ENCODE measurements around the gene SLC25A21. TPM values are rescaled to one million over a fixed set of nuclear protein-coding genes. Genes with fewer than 3 reads are reported as not detected.
A peak's percentile ranks its signal among the peaks of the same experiment; 100 is the strongest.
"Not testable (repeated sequence)": the region's sequence is repeated elsewhere in the genome, so short reads cannot be mapped to it uniquely, and the experiment has no call there.

The SLC25A21 gene
- polyA plus RNA-seq, 4 donors: 0.22 to 1.4 (median 0.97) TPM

GRCh38 chr14:36862237-36862636 lies 310.2 kb downstream of the SLC25A21 start:
- not testable (repeated sequence) for H3K4me3 ChIP-seq (ENCODE audit: low read depth in 1 of 3, low read length in 3 of 3); H3K27ac ChIP-seq (ENCODE audit: low read depth in 1 of 3, low read length in 2 of 3); H3K27me3 ChIP-seq (ENCODE audit: control insufficient read depth in 3 of 3, insufficient read depth in 3 of 3, low read length in 3 of 3); H3K36me3 ChIP-seq (ENCODE audit: control insufficient read depth in 3 of 3, insufficient read depth in 2 of 3, low read depth in 1 of 3, low read length in 3 of 3); H3K4me1 ChIP-seq (ENCODE audit: control insufficient read depth in 3 of 3, insufficient read depth in 2 of 3, low read depth in 1 of 3, low read length in 2 of 3); H3K9me3 ChIP-seq (ENCODE audit: control insufficient read depth in 2 of 2, insufficient read depth in 1 of 2, low read depth in 1 of 2, low read length in 1 of 2); DNase-seq; FAIRE-seq

- H3K4me1 ChIP-seq (ENCODE audit: control insufficient read depth in 3 of 3, insufficient read depth in 2 of 3, low read depth in 1 of 3, low read length in 2 of 3): no peaks in the 10 kb centered on the region
- H3K27ac ChIP-seq (ENCODE audit: low read depth in 1 of 3, low read length in 2 of 3): no peak overlapping the region
- H3K4me3 ChIP-seq (ENCODE audit: low read depth in 1 of 3, low read length in 3 of 3): no peak overlapping the region
- no peaks in the 10 kb centered on the region for H3K27me3 ChIP-seq (ENCODE audit: control insufficient read depth in 3 of 3, insufficient read depth in 3 of 3, low read length in 3 of 3)
- FAIRE-seq (no peak), DNase-seq (no peak)
- no peaks in the 10 kb centered on the region for H3K36me3 ChIP-seq (ENCODE audit: control insufficient read depth in 3 of 3, insufficient read depth in 2 of 3, low read depth in 1 of 3, low read length in 3 of 3)
- H3K9me3 ChIP-seq (ENCODE audit: control insufficient read depth in 2 of 2, insufficient read depth in 1 of 2, low read depth in 1 of 2, low read length in 1 of 2): no peaks in the 10 kb centered on the region
These were observed 311.6 kb downstream of the SLC25A21 start for GRCh38 chr14:36860831-36861230.

- Histone ChIP-seq H3K4me3 (ENCODE audit: low read depth in 1 of 3, low read length in 3 of 3) (no peak overlapping the region), H3K9me3 (ENCODE audit: control insufficient read depth in 2 of 2, insufficient read depth in 1 of 2, low read depth in 1 of 2, low read length in 1 of 2) (no peaks in the 10 kb centered on the region), H3K4me1 (ENCODE audit: control insufficient read depth in 3 of 3, insufficient read depth in 2 of 3, low read depth in 1 of 3, low read length in 2 of 3) (no peaks in the 10 kb centered on the region), H3K27me3 (ENCODE audit: control insufficient read depth in 3 of 3, insufficient read depth in 3 of 3, low read length in 3 of 3) (no peaks in the 10 kb centered on the region), H3K27ac (ENCODE audit: low read depth in 1 of 3, low read length in 2 of 3) (no peak overlapping the region), H3K36me3 (ENCODE audit: control insufficient read depth in 3 of 3, insufficient read depth in 2 of 3, low read depth in 1 of 3, low read length in 3 of 3) (no peaks in the 10 kb centered on the region)
- FAIRE-seq: no peak
- DNase-seq: no peak
- 83 to 95% (median 84%) methylated on average over 3 of the region's 3 CpGs for WGBS, 3 donors
These were observed 313.3 kb downstream of the SLC25A21 start for GRCh38 chr14:36859119-36859518.

- no peak overlapping the region for H3K4me3 ChIP-seq (ENCODE audit: low read depth in 1 of 3, low read length in 3 of 3)
- DNase-seq: no peak
- no peak for FAIRE-seq
- no peaks in the 10 kb centered on the region for H3K9me3 ChIP-seq (ENCODE audit: control insufficient read depth in 2 of 2, insufficient read depth in 1 of 2, low read depth in 1 of 2, low read length in 1 of 2)
- H3K27ac ChIP-seq (ENCODE audit: low read depth in 1 of 3, low read length in 2 of 3): no peak overlapping the region
- H3K36me3 ChIP-seq (ENCODE audit: control insufficient read depth in 3 of 3, insufficient read depth in 2 of 3, low read depth in 1 of 3, low read length in 3 of 3): no peaks in the 10 kb centered on the region
- H3K27me3 ChIP-seq (ENCODE audit: control insufficient read depth in 3 of 3, insufficient read depth in 3 of 3, low read length in 3 of 3): no peaks in the 10 kb centered on the region
- no peaks in the 10 kb centered on the region for H3K4me1 ChIP-seq (ENCODE audit: control insufficient read depth in 3 of 3, insufficient read depth in 2 of 3, low read depth in 1 of 3, low read length in 2 of 3)
- WGBS, 3 donors: 59 to 70% (median 70%) methylated on average over 5 of the region's 5 CpGs
These were observed 314.5 kb downstream of the SLC25A21 start for GRCh38 chr14:36857842-36858445.

GRCh38 chr14:36857136-36857535 lies 315.3 kb downstream of the SLC25A21 start:
- no peaks in the 10 kb centered on the region for H3K4me1 ChIP-seq (ENCODE audit: control insufficient read depth in 3 of 3, insufficient read depth in 2 of 3, low read depth in 1 of 3, low read length in 2 of 3)
- no peaks in the 10 kb centered on the region for H3K27me3 ChIP-seq (ENCODE audit: control insufficient read depth in 3 of 3, insufficient read depth in 3 of 3, low read length in 3 of 3)
- H3K9me3 ChIP-seq (ENCODE audit: control insufficient read depth in 2 of 2, insufficient read depth in 1 of 2, low read depth in 1 of 2, low read length in 1 of 2): no peaks in the 10 kb centered on the region
- no peak for DNase-seq
- no peak for FAIRE-seq
- H3K27ac ChIP-seq (ENCODE audit: low read depth in 1 of 3, low read length in 2 of 3): no peak overlapping the region
- H3K4me3 ChIP-seq (ENCODE audit: low read depth in 1 of 3, low read length in 3 of 3): no peak overlapping the region
- WGBS, 3 donors: 83 to 93% (median 89%) methylated on average over 7 of the region's 7 CpGs
- H3K36me3 ChIP-seq (ENCODE audit: control insufficient read depth in 3 of 3, insufficient read depth in 2 of 3, low read depth in 1 of 3, low read length in 3 of 3): no peaks in the 10 kb centered on the region

GRCh38 chr14:36856095-36856878 lies 316.1 kb downstream of the SLC25A21 start:
- DNase-seq (peak; percentile 10 to 21), FAIRE-seq (no peak)
- no peak overlapping the region for H3K27ac ChIP-seq (ENCODE audit: low read depth in 1 of 3, low read length in 2 of 3)

GRCh38 chr14:36855396-36855795 lies 317.0 kb downstream of the SLC25A21 start:
- FAIRE-seq: no peak
- no peak for DNase-seq
- Histone ChIP-seq H3K36me3 (ENCODE audit: control insufficient read depth in 3 of 3, insufficient read depth in 2 of 3, low read depth in 1 of 3, low read length in 3 of 3) (no peaks in the 10 kb centered on the region), H3K4me1 (ENCODE audit: control insufficient read depth in 3 of 3, insufficient read depth in 2 of 3, low read depth in 1 of 3, low read length in 2 of 3) (no peaks in the 10 kb centered on the region), H3K9me3 (ENCODE audit: control insufficient read depth in 2 of 2, insufficient read depth in 1 of 2, low read depth in 1 of 2, low read length in 1 of 2) (no peaks in the 10 kb centered on the region), H3K27ac (ENCODE audit: low read depth in 1 of 3, low read length in 2 of 3) (no peak overlapping the region), H3K27me3 (ENCODE audit: control insufficient read depth in 3 of 3, insufficient read depth in 3 of 3, low read length in 3 of 3) (no peaks in the 10 kb centered on the region), H3K4me3 (ENCODE audit: low read depth in 1 of 3, low read length in 3 of 3) (no peak overlapping the region)
- WGBS, 3 donors: 75 to 86% (median 78%) methylated on average over 3 of the region's 3 CpGs

More at GRCh38 chr14:36856095-36856878, 316.1 kb downstream of the SLC25A21 start:
- 46 to 56% (median 52%) methylated on average over 15 of the region's 15 CpGs for WGBS, 3 donors
- no peaks in the 10 kb centered on the region for H3K4me1 ChIP-seq (ENCODE audit: control insufficient read depth in 3 of 3, insufficient read depth in 2 of 3, low read depth in 1 of 3, low read length in 2 of 3)
- no peaks in the 10 kb centered on the region for H3K27me3 ChIP-seq (ENCODE audit: control insufficient read depth in 3 of 3, insufficient read depth in 3 of 3, low read length in 3 of 3)
- no peaks in the 10 kb centered on the region for H3K9me3 ChIP-seq (ENCODE audit: control insufficient read depth in 2 of 2, insufficient read depth in 1 of 2, low read depth in 1 of 2, low read length in 1 of 2)
- no peaks in the 10 kb centered on the region for H3K36me3 ChIP-seq (ENCODE audit: control insufficient read depth in 3 of 3, insufficient read depth in 2 of 3, low read depth in 1 of 3, low read length in 3 of 3)
- H3K4me3 ChIP-seq (ENCODE audit: low read depth in 1 of 3, low read length in 3 of 3): no peak overlapping the region

GRCh38 chr14:36852981-36853691 lies 319.3 kb downstream of the SLC25A21 start:
- WGBS, 3 donors: 43 to 65% (median 64%) methylated on average over 5 of the region's 5 CpGs
- peak in 1 of 2 donors; percentile 1 for DNase-seq
- Histone ChIP-seq H3K9me3 (ENCODE audit: control insufficient read depth in 2 of 2, insufficient read depth in 1 of 2, low read depth in 1 of 2, low read length in 1 of 2) (no peaks in the 10 kb centered on the region), H3K27me3 (ENCODE audit: control insufficient read depth in 3 of 3, insufficient read depth in 3 of 3, low read length in 3 of 3) (no peaks in the 10 kb centered on the region), H3K36me3 (ENCODE audit: control insufficient read depth in 3 of 3, insufficient read depth in 2 of 3, low read depth in 1 of 3, low read length in 3 of 3) (no peaks in the 10 kb centered on the region), H3K27ac (ENCODE audit: low read depth in 1 of 3, low read length in 2 of 3) (no peak overlapping the region), H3K4me3 (ENCODE audit: low read depth in 1 of 3, low read length in 3 of 3) (no peak overlapping the region), H3K4me1 (ENCODE audit: control insufficient read depth in 3 of 3, insufficient read depth in 2 of 3, low read depth in 1 of 3, low read length in 2 of 3) (no peaks in the 10 kb centered on the region)
- no peak for FAIRE-seq

All from small intestine (tissue), 7 donors.